Measurements from ENCODE around the gene PPP1R15A. TPM values are rescaled to one million over a fixed set of nuclear protein-coding genes. Genes with fewer than 3 reads are reported as not detected.

PPP1R15A gene
- total RNA-seq, result 10 to 100 TPM; 51.6 to 62.4 TPM

DNA sequence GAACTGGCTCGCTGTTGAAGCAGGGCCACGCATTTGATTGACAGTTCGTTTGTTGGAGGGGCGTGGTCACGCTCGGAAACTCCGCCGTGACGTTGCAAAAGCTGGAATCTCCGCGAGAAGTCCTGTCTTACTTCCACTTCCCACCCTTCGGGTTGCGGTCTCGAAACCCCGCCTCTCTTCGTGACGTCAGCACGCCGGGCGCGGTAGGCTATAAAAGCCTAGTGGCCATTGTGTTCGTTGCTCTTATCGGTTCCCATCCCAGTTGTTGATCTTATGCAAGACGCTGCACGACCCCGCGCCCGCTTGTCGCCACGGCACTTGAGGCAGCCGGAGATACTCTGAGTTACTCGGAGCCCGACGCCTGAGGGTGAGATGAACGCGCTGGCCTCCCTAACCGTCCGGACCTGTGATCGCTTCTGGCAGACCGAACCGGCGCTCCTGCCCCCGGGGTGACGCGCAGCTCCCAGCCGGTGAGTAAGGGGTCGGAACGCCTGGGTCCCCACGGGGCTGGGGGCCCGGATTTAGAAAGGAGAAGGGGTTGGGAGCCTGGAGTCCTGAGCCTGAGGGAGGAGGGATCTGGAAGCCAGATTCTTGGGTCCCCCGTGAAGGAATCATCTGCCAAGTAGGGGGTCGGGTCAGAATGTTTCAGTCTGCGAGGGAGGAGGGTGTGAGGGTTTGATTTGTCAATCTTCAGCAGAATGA lies at the start of gene PPP1R15A:
Gene PPP1R15A, plus strand, starts transcription at position 240 of the 702 bp plus-strand sequence. CDS start 813 bp downstream, outside the sequence.
- CTCF ChIA-PET, result interaction anchor here (0.9 to 2.4 kb wide), 5 partner anchors 28 to 121 kb away, joined by 3 to 8 read pairs (median 4); partner anchors contain the start of genes NUCB1 and RUVBL2
- POLR2A ChIA-PET, result interaction anchor here (0.6 to 1.3 kb wide), 9 partner anchors 10 to 121 kb away, joined by 3 to 6 read pairs (median 4); partner anchors contain the start of genes NUCB1 and RUVBL2
- intact Hi-C loops (cut with DNase I, micrococcal nuclease), result loop anchor here (1.0 to 10.0 kb wide), 16 partner anchors 13 to 802 kb away; partner anchors contain the start of genes ALDH16A1 (in 1 of the 2), BAX (in 1 of the 2), BCAT2 (in 1 of the 2) and C19orf73 (in 1 of the 2)

DNA sequence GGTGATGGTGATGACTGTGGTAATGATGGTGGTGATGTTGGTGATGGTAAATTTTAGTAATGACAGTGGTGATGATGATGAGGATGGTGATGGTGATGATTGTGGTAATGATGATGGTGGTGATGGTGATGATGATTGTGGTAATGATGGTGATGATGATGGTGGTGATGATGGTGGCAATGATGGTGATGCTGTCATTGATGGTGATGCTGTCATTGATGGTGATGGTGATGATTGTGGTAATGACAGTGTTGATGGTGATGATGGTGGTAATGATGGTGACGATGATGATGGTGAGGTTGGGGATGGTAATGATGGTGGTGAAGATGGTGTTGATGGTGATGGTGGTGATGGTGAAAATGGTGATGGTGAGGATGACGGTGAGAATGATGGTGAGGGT lies 49.7 kb upstream of the PPP1R15A start:
- DNase-seq (no peak), ATAC-seq (no peak)
- H3K27ac Mint-ChIP-seq, result no peak overlapping the region
- no peaks in the 10 kb centered on the region for H3K27me3 Mint-ChIP-seq
- no peaks in the 10 kb centered on the region for H3K4me1 Mint-ChIP-seq
- H3K9me3 Mint-ChIP-seq (ENCODE audit: low read depth), result no peaks in the 10 kb centered on the region
- POLR2A ChIA-PET, result no interaction called here
- no peaks in the 10 kb centered on the region for H3K36me3 Mint-ChIP-seq (ENCODE audit: low read depth)
- no peak overlapping the region for H3K4me3 Mint-ChIP-seq
- CTCF ChIA-PET, result no interaction called here
- intact Hi-C loops (cut with DNase I, micrococcal nuclease), result no loop called here

More for the DNA sequence above, at the start of gene PPP1R15A:
- Mint-ChIP-seq H3K4me3 (peak within 1 kb of the TSS; percentile 98), H3K27me3 (no peaks in the 10 kb centered on the region), H3K27ac (peak within 1 kb of the TSS; percentile 99), H3K9me3 (ENCODE audit: low read depth) (no peaks in the 10 kb centered on the region), H3K36me3 (ENCODE audit: low read depth) (peaks cover 43% of the 10 kb centered on the region), H3K4me1 (peaks cover 41% of the 10 kb centered on the region)
- ATAC-seq (peak; percentile 50), DNase-seq (peak; percentile 99)

DNA sequence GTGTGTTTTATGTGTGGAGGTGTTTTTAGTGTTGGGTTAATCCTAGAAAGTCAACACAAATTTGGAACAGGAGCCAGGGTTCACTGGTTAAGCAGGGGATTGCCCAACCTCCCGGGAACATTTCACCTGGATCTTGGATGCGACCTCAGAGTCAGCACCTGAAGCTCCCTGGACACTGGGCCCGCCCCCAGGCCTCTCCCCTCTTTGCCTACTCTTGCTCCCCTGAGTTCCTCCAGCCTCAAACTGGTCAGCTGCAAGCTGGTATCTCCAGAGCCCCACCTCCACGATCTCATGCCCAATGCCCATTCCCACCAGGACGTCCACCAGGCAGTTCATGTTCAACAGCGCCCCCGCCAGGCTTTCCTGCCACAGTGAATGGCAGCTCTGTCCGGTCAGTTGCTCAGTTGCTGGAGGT lies 45.6 kb upstream of the PPP1R15A start:
- Mint-ChIP-seq H3K4me3 (no peak overlapping the region), H3K4me1 (no peaks in the 10 kb centered on the region), H3K36me3 (ENCODE audit: low read depth) (no peaks in the 10 kb centered on the region), H3K27me3 (no peaks in the 10 kb centered on the region), H3K27ac (no peak overlapping the region), H3K9me3 (ENCODE audit: low read depth) (no peaks in the 10 kb centered on the region)
- CTCF ChIA-PET, result interaction anchor here (0.6 to 2.2 kb wide), 4 partner anchors 20 to 213 kb away, joined by 3 to 8 read pairs (median 3); no protein-coding TSS in a partner anchor
- POLR2A ChIA-PET, result no interaction called here
- intact Hi-C loops (cut with DNase I, micrococcal nuclease), result no loop called here
- ATAC-seq, result no peak
- DNase-seq, result peak; percentile 35

DNA sequence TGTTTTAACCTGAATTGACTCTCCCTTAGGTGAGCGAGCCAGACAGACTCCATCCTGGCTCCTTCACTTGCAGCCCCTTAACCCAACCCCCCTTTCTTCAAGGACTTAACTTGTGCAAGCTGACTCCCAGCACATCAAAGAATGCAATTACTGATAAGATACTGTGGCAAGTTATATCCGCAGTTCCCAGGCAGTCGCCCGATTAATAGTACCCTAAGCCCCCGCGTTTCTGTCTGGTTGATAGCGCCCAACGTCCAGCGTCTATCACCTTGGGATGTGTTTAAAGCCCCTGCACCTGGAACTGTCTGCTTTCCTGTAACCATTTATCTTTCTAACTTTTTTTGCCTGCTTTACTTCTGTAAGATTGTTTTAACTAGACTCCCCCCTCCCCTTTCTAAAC lies 42.1 kb upstream of the PPP1R15A start:
- Mint-ChIP-seq H3K4me3 (no peak overlapping the region), H3K36me3 (ENCODE audit: low read depth) (no peaks in the 10 kb centered on the region), H3K27ac (no peak overlapping the region), H3K4me1 (no peaks in the 10 kb centered on the region), H3K9me3 (ENCODE audit: low read depth) (no peaks in the 10 kb centered on the region), H3K27me3 (no peaks in the 10 kb centered on the region)
- POLR2A ChIA-PET, result no interaction called here
- ATAC-seq (no peak), DNase-seq (no peak)
- intact Hi-C loops (cut with DNase I, micrococcal nuclease), result loop anchor here in 1 of 2 experiments (10.0 kb wide), 1 partner anchor 315 kb away; the partner anchor contains the start of gene LMTK3
- CTCF ChIA-PET, result interaction anchor here (0.8 to 4.5 kb wide), 5 partner anchors 12 to 163 kb away, joined by 3 to 17 read pairs (median 10); partner anchors contain the start of genes GYS1 and RUVBL2

DNA sequence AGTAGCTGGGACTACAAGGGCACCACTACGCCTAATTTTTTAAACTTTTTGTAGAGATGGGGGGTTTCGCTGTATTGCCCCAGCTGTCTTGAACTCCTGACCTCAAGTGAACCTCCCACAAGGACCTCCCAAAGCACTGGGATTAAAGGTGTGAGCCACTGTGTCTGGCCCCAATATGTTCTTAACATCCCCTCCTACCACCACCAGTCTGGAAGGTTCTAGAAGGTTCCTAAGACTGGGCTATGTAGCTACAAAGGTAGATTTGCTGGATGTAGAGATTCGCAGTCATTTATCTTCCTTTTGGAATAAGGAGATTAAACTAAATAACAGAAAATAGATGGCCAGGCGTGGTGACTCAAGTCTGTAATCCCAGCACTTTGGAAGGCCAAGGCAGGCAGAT lies 41.3 kb upstream of the PPP1R15A start:
- ATAC-seq, result no peak
- no peak overlapping the region for H3K4me3 Mint-ChIP-seq
- CTCF ChIA-PET, result interaction anchor here (0.8 to 4.5 kb wide), 7 partner anchors 11 to 162 kb away, joined by 3 to 17 read pairs (median 7); partner anchors contain the start of genes GYS1 and RUVBL2
- no peaks in the 10 kb centered on the region for H3K36me3 Mint-ChIP-seq (ENCODE audit: low read depth)
- H3K4me1 Mint-ChIP-seq, result peaks cover 6% of the 10 kb centered on the region
- POLR2A ChIA-PET, result interaction anchor here (0.5 to 0.7 kb wide), 2 partner anchors 24 to 172 kb away, joined by 3 to 4 read pairs; no protein-coding TSS in a partner anchor
- DNase-seq, result no peak
- H3K9me3 Mint-ChIP-seq (ENCODE audit: low read depth), result no peaks in the 10 kb centered on the region
- H3K27me3 Mint-ChIP-seq, result no peaks in the 10 kb centered on the region
- intact Hi-C loops (cut with DNase I, micrococcal nuclease), result loop anchor here in 1 of 2 experiments (10.0 kb wide), 1 partner anchor 316 kb away; the partner anchor contains the start of gene LMTK3
- no peak overlapping the region for H3K27ac Mint-ChIP-seq

DNA sequence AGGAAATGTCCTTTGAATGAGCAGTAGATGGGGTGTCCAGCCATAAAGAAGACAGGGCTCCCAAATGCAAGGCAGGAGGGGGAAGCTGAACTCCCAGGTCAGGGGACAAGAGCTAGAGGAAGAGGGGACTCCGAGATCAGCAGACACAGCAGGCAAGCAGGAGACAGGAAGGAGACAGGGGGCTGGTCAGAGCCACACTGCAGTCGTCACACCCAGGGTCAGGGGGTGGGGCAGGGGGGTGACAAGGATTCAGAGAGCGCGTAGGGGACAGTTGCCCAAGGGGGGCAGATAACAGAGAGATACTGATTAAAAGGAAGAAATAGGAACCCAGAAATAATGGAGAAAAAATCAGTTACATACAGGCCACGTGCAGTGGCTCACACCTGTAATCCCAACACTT lies 39.2 kb upstream of the PPP1R15A start:
- no peak overlapping the region for H3K27ac Mint-ChIP-seq
- ATAC-seq, result no peak
- no peaks in the 10 kb centered on the region for H3K36me3 Mint-ChIP-seq (ENCODE audit: low read depth)
- H3K9me3 Mint-ChIP-seq (ENCODE audit: low read depth), result no peaks in the 10 kb centered on the region
- H3K4me1 Mint-ChIP-seq, result peaks cover 18% of the 10 kb centered on the region
- ChIA-PET CTCF (interaction anchor here (0.7 to 4.5 kb wide), 5 partner anchors 9 to 45 kb away, joined by 3 to 17 read pairs (median 4); no protein-coding TSS in a partner anchor), POLR2A (interaction anchor here (0.7 to 1.4 kb wide), 2 partner anchors 38 to 45 kb away, joined by 4 read pairs; no protein-coding TSS in a partner anchor)
- no peak overlapping the region for H3K4me3 Mint-ChIP-seq
- no peaks in the 10 kb centered on the region for H3K27me3 Mint-ChIP-seq
- intact Hi-C loops (cut with DNase I, micrococcal nuclease), result loop anchor here in 1 of 2 experiments (10.0 kb wide), 1 partner anchor 318 kb away; the partner anchor contains the start of gene LMTK3
- no peak for DNase-seq

DNA sequence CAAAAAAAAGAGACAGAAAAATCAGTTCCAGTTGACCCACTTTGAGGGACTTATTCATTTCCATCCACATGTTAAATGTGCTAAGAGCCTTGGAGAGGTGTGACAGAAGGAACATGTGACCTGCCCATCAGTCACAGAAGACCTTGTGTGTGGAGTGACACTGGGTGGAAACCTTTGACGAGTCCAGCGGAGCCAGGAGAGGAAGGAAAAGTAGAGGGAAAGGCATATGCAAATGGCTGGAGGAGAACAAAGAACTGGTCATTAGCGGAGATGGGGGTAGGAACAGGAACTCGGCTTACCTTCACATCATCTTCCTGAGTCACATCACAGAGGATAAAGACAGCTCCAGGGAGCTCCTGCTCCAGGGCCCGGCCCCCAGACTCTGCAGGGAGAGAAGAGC lies 38.2 kb upstream of the PPP1R15A start:
- DNase-seq (no peak), ATAC-seq (no peak)
- Mint-ChIP-seq H3K27ac (no peak overlapping the region), H3K4me3 (no peak overlapping the region), H3K27me3 (no peaks in the 10 kb centered on the region), H3K36me3 (ENCODE audit: low read depth) (no peaks in the 10 kb centered on the region), H3K9me3 (ENCODE audit: low read depth) (no peaks in the 10 kb centered on the region), H3K4me1 (peaks cover 18% of the 10 kb centered on the region)
- intact Hi-C loops (cut with DNase I, micrococcal nuclease), result loop anchor here in 1 of 2 experiments (10.0 kb wide), 1 partner anchor 319 kb away; the partner anchor contains the start of gene LMTK3
- ChIA-PET CTCF (interaction anchor here (0.7 to 4.5 kb wide), 3 partner anchors 8 to 46 kb away, joined by 3 to 17 read pairs (median 5); no protein-coding TSS in a partner anchor), POLR2A (interaction anchor here (1.4 kb wide), 1 partner anchor 38 kb away, joined by 4 read pairs; no protein-coding TSS in a partner anchor)

DNA sequence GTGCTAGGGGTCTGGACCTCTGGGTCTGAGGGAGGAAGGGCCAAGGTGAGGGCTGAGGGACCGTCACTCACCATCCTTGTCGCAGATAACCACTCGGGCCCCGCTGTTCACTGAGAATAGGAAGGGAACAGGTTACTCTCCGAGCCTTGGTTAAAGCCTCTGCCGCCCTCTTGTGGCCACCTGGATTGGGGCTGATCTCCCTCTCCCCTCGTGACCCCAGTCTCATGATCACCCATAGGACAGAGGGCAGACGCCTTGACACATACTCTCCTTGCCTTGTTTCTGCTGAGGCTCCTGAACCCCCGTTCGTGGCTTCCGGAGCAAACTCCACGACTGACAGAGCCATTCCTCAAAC lies 36.5 kb upstream of the PPP1R15A start:
- no peaks in the 10 kb centered on the region for H3K36me3 Mint-ChIP-seq (ENCODE audit: low read depth)
- no peaks in the 10 kb centered on the region for H3K27me3 Mint-ChIP-seq
- POLR2A ChIA-PET, result no interaction called here
- H3K9me3 Mint-ChIP-seq (ENCODE audit: low read depth), result no peaks in the 10 kb centered on the region
- DNase-seq, result peak; percentile 98
- intact Hi-C loops (cut with DNase I, micrococcal nuclease), result loop anchor here (1.0 to 10.0 kb wide), 8 partner anchors 25 to 321 kb away; partner anchors contain the start of genes CA11 (in 1 of the 2), FTL (in 1 of the 2) and LMTK3 (in 1 of the 2)
- H3K4me3 Mint-ChIP-seq, result peak overlapping the region; percentile 71
- H3K27ac Mint-ChIP-seq, result peak overlapping the region; percentile 83
- ATAC-seq, result peak; percentile 99
- CTCF ChIA-PET, result interaction anchor here (0.6 to 2.5 kb wide), 12 partner anchors 10 to 191 kb away, joined by 3 to 23 read pairs (median 4); partner anchors contain the start of genes GYS1 and RUVBL2
- H3K4me1 Mint-ChIP-seq, result peaks cover 18% of the 10 kb centered on the region

DNA sequence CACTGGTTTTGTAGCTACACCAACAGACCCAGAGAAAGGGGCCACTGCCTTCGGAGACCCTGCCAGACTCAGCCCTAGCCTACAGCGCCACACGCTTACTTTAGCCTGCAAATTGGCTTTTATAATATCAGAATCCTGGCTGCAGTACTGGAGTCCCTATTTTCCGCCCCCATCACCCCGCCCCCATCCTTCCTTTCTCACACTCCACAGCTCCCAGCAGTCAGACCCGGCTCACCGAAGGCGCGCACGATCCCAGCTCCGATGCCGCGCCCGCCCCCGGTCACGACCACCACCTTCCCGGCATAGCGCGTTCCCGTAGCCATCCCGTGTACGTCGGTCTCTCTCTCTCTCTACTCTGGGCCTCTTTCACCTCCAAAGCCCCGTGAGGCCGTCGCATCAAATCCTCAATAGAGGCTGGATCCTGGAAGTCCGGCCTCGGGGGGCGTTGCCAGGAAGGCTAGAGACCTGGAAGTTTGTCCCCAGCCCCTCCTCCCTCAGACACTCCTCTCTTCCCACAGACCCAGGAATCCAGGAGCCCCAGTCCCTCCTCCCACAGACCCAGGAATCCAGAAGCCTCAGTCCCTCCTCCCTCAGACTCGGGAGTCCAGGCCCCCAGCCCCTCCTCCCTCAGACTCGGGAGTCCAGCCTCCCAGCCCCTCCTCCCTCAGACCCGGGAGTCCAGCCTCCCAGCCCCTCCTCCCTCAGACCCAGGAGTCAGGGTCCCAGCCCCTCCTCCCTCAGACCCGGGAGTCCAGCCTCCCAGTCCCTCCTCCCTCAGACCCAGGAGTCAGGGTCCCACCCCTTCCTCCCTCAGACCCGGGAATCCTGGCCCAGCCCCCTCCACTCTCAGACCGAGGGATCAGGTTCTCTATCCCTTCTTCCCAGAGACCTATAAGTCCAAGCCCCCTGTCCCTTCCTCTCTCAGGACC lies 35.9 kb upstream of the PPP1R15A start, which contains the start of gene HSD17B14:
Gene HSD17B14, minus strand, starts transcription at position 403 of the 929 bp plus-strand sequence. Its CDS starts 80 bp downstream, at position 323.
- CTCF ChIA-PET, result interaction anchor here (0.6 to 2.5 kb wide), 15 partner anchors 9 to 236 kb away, joined by 3 to 23 read pairs (median 4); partner anchors contain the start of genes GYS1 and RUVBL2
- Mint-ChIP-seq H3K27me3 (no peaks in the 10 kb centered on the region), H3K36me3 (ENCODE audit: low read depth) (no peaks in the 10 kb centered on the region), H3K9me3 (ENCODE audit: low read depth) (no peaks in the 10 kb centered on the region), H3K4me1 (peaks cover 18% of the 10 kb centered on the region), H3K27ac (peak within 1 kb of the TSS; percentile 83), H3K4me3 (peak within 1 kb of the TSS; percentile 71)
- POLR2A ChIA-PET, result no interaction called here
- peak; percentile 14 for ATAC-seq
- intact Hi-C loops (cut with DNase I, micrococcal nuclease), result loop anchor here in 1 of 2 experiments (1.0 to 10.0 kb wide), 3 partner anchors 36 to 322 kb away; partner anchors contain the start of genes FTL, LMTK3 and PPP1R15A
- DNase-seq, result peak; percentile 11

DNA sequence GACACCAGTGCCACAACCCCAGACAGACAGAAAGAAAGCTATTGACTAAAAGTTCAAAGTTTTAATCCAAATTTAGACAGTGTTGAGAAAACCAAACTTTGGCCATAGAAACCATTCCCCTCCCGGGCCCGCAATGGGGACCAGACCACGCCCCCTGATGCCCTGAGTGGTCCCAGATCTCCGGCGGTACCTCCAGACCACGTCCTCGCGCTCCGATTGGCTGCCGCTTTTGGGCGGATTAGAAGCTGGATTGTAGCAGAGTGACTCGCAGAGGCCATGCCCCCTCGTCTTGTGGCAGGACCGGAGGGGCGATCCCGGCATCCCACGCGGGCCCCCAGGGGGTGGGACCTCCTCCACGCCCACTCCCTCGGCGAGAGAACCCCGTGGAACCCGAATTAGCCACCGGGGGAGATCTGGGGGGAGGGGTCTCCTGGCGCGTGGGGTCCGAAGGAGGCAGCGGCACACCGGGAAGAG lies 35.1 kb upstream of the PPP1R15A start:
- DNase-seq, result peak; percentile 86
- ChIA-PET POLR2A (interaction anchor here (0.6 kb wide), 1 partner anchor 186 kb away, joined by 4 read pairs; no protein-coding TSS in a partner anchor), CTCF (interaction anchor here (0.6 to 2.5 kb wide), 8 partner anchors 10 to 475 kb away, joined by 3 to 23 read pairs (median 4); no protein-coding TSS in a partner anchor)
- no peaks in the 10 kb centered on the region for H3K27me3 Mint-ChIP-seq
- peak overlapping the region; percentile 71 for H3K4me3 Mint-ChIP-seq
- H3K4me1 Mint-ChIP-seq, result peaks cover 18% of the 10 kb centered on the region
- no peaks in the 10 kb centered on the region for H3K36me3 Mint-ChIP-seq (ENCODE audit: low read depth)
- H3K9me3 Mint-ChIP-seq (ENCODE audit: low read depth), result no peaks in the 10 kb centered on the region
- ATAC-seq, result peak; percentile 74
- intact Hi-C loops (cut with DNase I, micrococcal nuclease), result loop anchor here in 1 of 2 experiments (1.0 to 10.0 kb wide), 3 partner anchors 35 to 322 kb away; partner anchors contain the start of genes FTL, LMTK3 and PPP1R15A
- peak overlapping the region; percentile 73 for H3K27ac Mint-ChIP-seq
